GM21390 (cell line): ENCODE data around the gene SLC6A6.

Source experiments
- ATAC-seq: cut with Tn5 transposase; IDR thresholded peaks from one replicate; pipeline ENCODE4 v1.9.1; 2021; ENCODE audit not compliant: unreplicated experiment

Gene SLC6A6

GRCh38 chr3:14517601-14518431, 115.4 kb downstream of the SLC6A6 start:
- no peak for ATAC-seq

DNA sequence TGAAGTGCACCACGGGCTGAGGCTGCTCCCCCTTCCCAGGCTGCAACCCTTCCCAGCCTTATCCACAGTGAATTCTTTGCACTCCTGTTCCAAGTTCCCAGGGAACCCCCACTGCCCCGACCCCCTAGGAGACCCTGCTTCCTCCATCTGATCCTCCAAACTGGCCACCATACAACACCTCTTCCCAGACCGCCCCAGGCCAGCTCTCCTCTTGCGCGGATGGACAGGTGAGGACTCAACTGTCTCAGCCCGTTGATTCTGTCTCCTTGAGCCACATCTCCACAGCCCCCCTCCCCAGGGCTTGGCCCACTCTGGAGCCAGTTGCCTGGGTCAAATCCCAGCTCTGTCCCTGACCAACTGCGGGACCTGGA, 116.0 kb downstream of the SLC6A6 start:
- no peak for ATAC-seq

DNA sequence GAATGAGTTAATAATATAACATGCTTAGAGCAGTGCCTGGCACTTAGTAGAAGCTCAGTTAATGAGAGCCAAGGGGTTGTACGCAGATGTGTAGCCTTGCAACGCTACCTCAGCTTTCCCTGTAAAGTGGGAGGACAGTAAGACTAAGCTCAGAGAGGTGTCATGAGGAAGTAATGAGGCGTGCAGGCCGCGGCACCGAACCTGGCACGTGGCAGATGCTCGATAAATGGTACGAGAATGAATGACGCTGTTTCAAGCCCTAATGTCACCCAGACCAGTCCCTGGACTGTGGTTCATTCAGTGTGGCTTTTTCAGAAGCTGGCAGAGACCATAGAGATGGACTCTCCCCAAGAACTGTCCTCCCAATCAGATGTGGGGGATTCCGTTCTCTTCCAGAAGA, 116.5 kb downstream of the SLC6A6 start:
- no peak for ATAC-seq

- no peak for ATAC-seq
Observed at GRCh38 chr3:14519406-14519805, 117.0 kb downstream of the SLC6A6 start.

DNA sequence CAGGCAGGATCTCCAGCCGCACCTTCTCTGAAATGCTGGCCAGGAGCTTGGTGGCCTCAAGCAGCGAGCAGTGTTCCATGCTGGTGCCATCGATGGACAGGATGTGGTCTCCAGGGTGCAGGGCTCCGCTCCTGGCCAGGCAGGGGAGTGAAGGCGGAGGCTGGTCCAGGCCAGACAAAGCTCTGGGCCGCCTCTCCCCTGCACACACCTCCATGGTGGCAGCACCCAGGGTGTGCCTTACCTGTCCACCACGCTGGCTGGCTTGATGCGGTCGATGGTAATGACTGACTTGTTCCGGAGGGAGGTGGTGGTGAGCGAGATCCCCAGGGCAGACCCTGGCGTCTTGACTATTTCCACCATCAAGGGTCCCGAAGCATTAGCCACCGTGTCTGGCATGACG, 117.7 kb downstream of the SLC6A6 start:
- no peak for ATAC-seq

DNA sequence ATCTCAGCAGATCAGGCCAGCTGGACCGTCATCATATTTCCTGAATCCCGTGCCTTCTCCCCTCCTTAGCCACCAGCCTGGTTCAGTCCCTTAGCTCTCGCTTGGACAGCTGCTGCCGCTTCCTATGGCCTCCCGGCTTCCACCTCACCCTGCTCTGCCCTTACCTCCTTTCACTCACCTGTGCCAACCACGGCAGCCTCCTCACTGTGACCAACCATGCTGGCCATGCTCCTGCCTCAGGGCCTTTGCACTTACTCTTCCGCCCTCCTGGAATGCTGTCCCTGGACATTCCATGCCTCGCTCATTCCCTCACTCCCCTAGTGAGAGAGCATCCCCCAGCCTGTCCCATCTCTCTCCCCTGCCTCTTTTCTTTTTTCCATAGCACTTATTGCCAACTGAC, 118.6 kb downstream of the SLC6A6 start:
- no peak for ATAC-seq

DNA sequence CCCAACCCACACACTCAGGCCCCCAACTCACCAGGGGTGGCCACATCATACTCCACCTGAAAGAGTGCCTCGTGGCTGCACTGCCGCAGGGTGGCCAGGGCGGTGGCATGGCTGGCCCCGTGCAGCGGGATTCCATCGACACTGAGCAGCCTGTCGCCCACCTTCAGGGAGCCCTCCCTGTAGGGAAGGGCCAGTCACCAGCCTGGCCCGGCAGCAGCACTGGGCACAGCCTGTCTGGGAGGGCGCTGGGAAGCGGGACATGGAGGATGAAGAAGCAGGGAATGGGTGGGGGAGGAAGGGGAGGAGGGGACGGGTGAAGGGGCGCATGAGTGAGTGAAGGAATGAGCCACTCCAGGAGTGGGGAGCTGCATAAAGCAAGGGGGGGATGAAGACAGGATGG, 119.2 kb downstream of the SLC6A6 start:
- ATAC-seq: no peak

DNA sequence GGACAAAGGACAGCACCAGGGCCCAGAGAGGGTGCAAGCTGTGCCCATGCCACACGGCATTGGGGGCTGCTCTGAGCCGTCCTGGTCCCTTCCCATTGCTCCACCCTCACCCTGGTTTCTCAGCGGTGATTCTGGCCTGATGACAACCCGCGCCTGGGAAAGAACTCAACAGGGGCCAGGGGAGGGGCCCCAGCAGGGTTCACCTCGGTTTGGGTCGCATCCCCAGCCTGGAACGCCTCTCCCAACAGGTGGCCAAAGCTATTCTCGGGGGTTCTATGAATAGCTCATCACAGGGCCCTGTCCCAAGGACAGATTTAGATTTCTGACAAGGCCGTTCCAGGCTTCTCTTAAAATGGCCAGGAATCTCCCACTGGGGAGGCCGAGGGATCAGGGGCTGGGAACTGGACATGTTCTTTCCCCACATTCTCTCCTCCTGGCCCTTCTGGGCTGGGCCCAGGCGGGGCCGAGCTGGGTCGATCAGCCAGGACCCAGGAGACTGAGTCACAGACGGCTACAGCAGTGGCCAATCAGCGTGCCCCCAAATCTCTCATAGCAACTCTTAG, 119.8 kb downstream of the SLC6A6 start:
- no peak for ATAC-seq

DNA sequence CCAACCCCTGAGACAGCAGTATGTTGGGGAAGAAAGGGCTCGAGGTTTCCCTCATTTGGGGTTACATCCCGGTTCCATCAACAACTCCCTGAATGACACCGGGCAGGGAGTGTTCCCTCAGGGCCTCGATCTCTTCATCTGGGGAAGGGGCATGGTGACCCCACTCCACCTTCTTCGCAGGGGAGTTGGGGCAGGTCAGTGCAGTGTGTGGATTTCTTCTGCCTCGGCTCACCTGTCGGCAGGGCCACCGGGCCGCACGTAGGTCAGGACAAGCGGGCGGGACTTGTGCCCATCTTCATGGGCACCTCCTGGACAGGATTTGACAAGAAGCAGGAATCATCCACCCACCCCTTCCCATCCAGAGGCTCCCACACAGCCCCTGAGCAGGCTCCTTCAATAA, 120.4 kb downstream of the SLC6A6 start:
- ATAC-seq: no peak

DNA sequence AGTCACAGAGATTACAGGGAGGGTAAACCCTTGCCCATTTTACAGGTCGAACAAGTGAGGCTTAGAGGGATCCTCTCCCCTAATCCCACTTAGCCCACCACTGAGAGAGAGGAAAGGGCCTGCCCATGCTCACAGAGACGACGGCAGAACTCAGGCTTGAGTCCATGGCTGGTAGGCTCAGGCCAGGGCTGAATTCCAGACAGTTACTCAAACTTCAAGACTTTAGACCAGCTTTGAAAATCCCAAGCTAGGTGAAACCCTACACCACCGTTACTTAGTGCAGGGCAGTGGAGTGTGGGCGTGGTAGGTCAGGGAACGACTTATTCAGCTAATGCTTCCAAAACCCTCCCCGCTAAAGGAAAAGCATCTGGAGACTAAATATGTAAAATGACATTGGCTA, 121.4 kb downstream of the SLC6A6 start:
- no peak for ATAC-seq

DNA sequence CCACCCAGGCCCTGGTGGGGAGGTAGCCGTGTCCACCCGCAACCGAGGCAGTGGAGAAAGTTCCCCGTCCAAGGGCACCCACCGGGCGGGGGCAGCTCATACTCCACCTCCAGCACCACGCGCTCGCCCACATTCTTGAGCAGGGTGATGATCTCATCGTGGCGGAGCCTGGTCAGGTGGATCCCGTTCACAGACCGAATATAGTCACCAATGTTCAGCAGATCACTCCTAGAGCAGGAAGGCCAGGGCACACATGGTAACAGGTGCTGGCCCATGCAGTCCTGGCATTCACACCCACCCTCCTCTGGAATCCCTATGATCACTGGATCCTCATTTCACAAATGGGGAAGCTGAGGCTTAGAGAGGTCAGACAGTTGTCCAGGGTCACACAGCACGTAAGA, 121.9 kb downstream of the SLC6A6 start:
- no peak for ATAC-seq

DNA sequence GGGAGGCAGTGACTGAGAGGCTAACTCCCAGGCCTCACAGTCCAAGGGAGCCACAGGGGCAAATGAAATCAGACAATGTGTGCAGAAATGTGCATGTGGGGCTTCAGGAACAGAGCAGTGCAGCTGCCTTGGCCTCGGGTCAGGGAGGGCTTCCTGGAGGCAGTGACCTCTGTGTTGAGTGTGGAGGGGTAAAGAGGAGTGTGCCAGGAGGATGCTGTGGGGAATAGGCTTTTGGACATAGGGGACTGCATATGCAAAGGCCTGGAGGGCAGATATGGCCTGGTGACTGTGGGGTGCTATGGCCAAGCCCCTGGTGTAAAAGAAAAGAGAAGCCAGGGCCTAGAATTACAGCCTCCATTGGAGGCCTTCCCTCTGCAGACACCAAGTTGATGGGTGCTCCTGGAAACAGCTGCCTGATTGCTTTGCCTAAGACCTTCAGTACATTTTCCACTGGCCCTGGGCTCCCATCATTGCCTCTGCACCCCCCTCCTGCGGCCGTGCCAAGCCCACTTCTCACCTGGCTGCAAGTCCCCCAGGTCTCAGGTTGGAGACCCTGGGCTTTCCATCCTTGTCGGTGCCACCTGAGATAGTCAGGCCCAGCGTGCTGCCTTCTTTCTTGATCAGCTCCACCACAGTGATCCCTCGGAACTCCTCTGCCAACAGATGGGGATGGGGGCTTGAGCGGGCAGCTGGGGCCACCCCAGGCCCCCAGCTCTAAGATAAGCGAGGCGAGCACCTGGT, 122.7 kb downstream of the SLC6A6 start:
- ATAC-seq: no peak

- ATAC-seq: no peak
Observed at GRCh38 chr3:14525685-14526631, 123.6 kb downstream of the SLC6A6 start.

DNA sequence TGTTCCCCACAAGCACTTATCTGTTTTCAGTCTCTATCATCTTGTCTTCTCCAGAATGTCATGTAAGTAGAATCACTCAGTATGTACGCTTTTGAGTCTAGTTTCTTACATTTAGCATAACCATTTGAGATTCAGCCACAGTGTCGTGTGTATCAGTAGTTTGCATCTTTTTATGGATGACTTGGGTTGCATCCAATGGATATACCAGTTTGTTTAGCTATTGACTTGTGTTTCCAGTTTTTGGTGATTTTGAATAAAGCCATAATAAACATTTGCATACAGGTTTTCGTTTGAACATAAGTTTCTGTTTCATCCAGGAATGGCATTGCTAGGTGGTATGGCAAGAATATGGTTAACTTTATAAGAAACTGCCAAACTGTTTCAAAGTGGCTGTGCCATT, 125.7 kb downstream of the SLC6A6 start:
- no peak for ATAC-seq

DNA sequence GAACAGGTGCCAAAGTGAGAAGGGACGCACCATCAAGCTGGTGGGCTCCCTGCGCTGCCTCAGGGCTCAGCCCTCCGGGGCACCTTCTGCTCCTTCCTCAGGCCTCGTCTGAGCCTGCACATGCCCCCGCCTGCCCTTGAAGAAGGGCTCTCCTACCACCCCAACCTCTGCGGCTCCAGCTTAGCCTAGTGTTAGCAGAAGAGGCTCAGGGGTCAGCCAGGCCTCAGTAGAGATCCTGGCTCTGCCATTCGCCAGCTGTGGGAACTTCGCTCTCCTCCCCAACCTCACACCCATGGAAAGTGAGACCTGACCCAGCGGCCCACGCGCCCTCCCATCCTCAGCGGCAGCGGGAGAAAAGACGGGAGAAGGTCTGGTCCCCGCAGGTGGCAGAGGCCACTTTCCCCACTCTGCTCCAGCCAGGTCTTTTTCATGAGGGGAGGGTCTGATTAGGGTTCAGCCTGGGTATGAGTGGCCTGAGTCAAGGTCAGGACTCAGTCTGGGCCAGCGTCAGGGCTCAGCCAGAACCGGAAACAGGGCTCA, 129.5 kb downstream of the SLC6A6 start:
- ATAC-seq: no peak

GRCh38 chr3:14532691-14533456, 130.5 kb downstream of the SLC6A6 start:
- no peak for ATAC-seq

DNA sequence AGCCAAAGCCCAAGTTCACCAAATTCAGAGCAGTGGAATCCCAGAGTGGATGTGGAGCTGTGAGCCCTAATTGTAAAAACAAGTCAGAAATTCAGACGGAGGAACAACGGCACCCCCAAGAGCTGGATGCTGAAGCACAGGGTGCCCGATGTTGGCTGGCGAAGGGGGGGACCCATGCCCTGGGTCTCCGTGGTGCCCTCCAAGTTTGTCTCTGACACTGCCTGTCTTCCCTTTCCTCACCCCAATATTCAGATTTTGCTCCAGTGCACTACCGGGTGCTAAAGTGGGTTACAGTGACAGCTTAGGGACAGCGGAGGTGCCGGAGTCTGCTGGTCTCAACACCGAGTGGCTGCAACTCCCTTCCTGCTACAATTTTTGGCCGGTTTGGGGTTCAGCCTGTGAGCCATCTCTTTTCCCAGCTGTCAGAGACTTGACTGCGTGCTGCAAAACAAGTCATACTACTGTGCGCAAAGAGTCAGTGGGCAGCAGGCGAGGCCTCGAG, 131.1 kb downstream of the SLC6A6 start:
- no peak for ATAC-seq

DNA sequence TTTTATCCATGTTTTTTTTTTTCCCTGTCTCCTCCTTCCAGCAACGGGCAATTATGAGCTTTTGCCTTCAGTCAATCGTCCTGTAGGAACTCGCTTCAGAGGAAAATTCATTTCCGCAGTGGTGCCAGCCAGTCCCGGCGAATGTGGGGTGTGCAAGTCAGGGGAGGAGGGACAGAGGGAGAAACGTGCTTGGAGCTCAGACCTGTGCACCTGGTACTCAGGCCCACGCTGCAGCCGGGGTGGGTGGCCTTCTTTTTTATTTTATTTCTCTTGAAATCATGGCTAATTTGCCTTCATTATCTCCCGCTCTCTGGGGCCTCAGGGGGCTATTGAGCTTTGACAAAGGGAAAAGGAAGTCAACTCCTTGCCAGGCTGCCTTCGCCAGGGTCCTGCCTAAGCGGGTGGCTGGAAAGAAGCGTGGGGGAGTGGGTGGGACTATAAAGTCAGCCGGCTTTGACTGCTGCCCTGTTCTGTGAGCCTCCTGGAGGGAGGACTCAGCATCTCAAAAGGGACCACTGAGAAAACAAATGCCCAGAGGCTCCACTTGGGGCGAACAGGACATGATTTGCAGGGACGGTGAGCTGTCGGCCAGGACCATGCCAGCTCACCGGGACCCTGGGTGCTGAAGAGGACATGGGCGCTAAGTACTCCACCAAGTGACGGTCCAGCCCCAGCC, 132.2 kb downstream of the SLC6A6 start:
- ATAC-seq: no peak

DNA sequence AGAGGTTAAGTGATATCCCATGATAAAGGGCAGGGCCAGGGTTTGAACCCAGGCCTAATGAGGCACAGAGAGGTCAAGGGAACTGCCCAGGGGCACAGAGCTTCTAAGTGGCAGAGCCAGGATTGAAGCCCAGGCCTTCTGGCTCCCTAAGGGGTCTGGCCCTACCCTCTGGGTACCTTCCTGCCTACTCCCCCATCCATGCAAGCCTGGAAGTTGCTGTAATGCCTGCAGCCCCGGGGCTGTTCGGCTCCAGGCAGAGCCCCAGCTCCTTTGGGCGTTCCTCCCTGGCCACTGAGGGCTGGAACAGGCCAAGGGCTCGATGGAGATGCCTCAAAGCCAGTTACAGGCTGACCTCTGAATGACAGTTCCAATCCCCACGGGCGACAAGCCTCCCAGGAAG, 133.2 kb downstream of the SLC6A6 start:
- ATAC-seq: no peak
